Glutamatergic neuron (in vitro differentiated cells): ENCODE data around the gene DYRK1A. TPM values are rescaled to one million over a fixed set of nuclear protein-coding genes. Genes with fewer than 3 reads are reported as not detected.
"Not testable (repeated sequence)": the region's sequence is repeated elsewhere in the genome, so short reads cannot be mapped to it uniquely, and the experiment has no call there.

Experiments
- DNase-seq: peaks from one replicate; pipeline ENCODE4 v3.0.0; 2022
- H3K27ac Mint-ChIP-seq: one replicate; pipeline ENCODE4 v1.8.0; 2020; ENCODE audit warnings: mild to moderate bottlenecking, mixed read lengths, inconsistent platforms; ENCODE audit not compliant: unreplicated experiment
- H3K27me3 Mint-ChIP-seq: one replicate; pipeline ENCODE4 v1.8.0; 2020; ENCODE audit warnings: mild to moderate bottlenecking, moderate library complexity, mixed read lengths, inconsistent platforms; ENCODE audit not compliant: unreplicated experiment
- H3K36me3 Mint-ChIP-seq: one replicate; pipeline ENCODE4 v1.8.0; 2020; ENCODE audit warnings: mild to moderate bottlenecking, mixed read lengths, inconsistent platforms; ENCODE audit not compliant: unreplicated experiment
- H3K4me1 Mint-ChIP-seq: one replicate; pipeline ENCODE4 v1.8.0; 2020; ENCODE audit warnings: mild to moderate bottlenecking, low read depth, mixed read lengths, inconsistent platforms; ENCODE audit not compliant: unreplicated experiment
- H3K4me3 Mint-ChIP-seq: one replicate; pipeline ENCODE4 v1.8.0; 2020; ENCODE audit warnings: mild to moderate bottlenecking, mixed read lengths, inconsistent platforms; ENCODE audit not compliant: unreplicated experiment
- H3K9me3 Mint-ChIP-seq: one replicate; pipeline ENCODE4 v1.8.0; 2020; ENCODE audit warnings: mild to moderate bottlenecking, moderate library complexity, mixed read lengths, inconsistent platforms; ENCODE audit not compliant: unreplicated experiment
- long read RNA-seq: library from polyadenylated mRNA; unstranded; transcript quantifications from one replicate; pipeline ENCODE4 v2.0.0, GENCODE V29; 2020; ENCODE audit not compliant: unreplicated experiment
- total RNA-seq: library from RNA; stranded (reverse); fragmentation: NEBNext Ultra II Directional; extraction: Animal tissue kit (Norgen Biotek cat#: 25700); gene quantifications from one replicate; pipeline ENCODE4 v1.2.1, GENCODE V29; 2021; ENCODE audit not compliant: unreplicated experiment
- TF ChIP-seq, protein P1 (sequence below): fragments of 200-600 bp; sonication (generic); IDR thresholded peaks from one replicate; pipeline ENCODE4 v1.5.0; 2021; ENCODE audit not compliant: partially characterized antibody, unreplicated experiment

The DYRK1A gene
- total RNA-seq, result 70.4 TPM
- long read RNA-seq, partial matches to known transcripts, result 0 of 1 reads
- long read RNA-seq, other reads (novel, unspliced or antisense), result 1 of 1 reads

DNA sequence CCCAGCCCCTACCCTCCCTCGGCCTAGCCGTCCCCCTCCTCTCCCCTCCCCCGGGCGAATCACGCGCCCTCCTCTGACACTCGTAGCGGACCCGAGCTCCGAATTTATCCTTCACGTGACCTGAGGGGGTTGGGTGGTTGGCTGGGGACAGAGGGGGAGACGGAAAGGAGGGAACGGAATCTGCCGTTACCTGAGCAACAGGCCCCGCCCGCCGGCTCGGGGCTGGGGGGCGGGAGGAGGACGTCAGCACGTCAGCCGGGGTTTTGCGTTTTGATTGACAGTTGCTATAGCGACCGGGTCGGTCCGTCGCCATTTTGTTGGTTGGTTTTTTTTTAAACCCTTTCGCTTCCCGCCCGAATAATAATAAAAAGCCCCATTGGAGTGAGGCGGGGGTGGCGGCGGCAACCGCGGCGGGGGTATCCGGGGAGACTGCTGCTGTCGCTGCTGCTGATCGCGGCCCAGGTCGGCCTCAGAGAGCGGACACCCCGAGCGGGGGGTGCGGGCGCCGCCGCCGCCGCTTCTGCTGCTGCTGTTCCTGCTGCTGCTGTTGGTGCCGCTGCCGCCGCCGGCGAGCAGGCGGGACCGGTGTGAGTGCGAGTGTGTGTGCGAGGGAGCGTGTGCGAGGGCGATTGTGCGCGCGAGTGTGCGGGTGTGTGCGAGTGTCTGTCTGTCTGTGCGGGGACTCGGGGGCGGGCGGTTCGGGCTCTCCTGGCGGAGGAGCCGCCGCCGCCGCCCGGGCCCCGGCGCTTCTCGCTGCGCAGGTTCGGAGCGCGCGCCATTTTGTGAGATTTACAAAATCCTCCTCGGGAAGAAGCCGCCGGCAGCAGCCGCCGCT is at the start of gene DYRK1A:
DYRK1A (plus strand) TSS at position 292 of the 835 bp plus-strand sequence. CDS start 53,602 bp downstream, outside the sequence.
- peak; percentile 96 for DNase-seq
- peaks cover 12% of the 10 kb centered on the region for H3K27me3 Mint-ChIP-seq
- peaks cover 28% of the 10 kb centered on the region for H3K4me1 Mint-ChIP-seq
- H3K9me3 Mint-ChIP-seq, result peaks cover 15% of the 10 kb centered on the region
- peak within 1 kb of the TSS; percentile 99 for H3K4me3 Mint-ChIP-seq
- H3K27ac Mint-ChIP-seq, result peak within 1 kb of the TSS; percentile 100
- TF ChIP-seq, protein P1, sequence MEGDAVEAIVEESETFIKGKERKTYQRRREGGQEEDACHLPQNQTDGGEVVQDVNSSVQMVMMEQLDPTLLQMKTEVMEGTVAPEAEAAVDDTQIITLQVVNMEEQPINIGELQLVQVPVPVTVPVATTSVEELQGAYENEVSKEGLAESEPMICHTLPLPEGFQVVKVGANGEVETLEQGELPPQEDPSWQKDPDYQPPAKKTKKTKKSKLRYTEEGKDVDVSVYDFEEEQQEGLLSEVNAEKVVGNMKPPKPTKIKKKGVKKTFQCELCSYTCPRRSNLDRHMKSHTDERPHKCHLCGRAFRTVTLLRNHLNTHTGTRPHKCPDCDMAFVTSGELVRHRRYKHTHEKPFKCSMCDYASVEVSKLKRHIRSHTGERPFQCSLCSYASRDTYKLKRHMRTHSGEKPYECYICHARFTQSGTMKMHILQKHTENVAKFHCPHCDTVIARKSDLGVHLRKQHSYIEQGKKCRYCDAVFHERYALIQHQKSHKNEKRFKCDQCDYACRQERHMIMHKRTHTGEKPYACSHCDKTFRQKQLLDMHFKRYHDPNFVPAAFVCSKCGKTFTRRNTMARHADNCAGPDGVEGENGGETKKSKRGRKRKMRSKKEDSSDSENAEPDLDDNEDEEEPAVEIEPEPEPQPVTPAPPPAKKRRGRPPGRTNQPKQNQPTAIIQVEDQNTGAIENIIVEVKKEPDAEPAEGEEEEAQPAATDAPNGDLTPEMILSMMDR, result no peak
- no peaks in the 10 kb centered on the region for H3K36me3 Mint-ChIP-seq

DNA sequence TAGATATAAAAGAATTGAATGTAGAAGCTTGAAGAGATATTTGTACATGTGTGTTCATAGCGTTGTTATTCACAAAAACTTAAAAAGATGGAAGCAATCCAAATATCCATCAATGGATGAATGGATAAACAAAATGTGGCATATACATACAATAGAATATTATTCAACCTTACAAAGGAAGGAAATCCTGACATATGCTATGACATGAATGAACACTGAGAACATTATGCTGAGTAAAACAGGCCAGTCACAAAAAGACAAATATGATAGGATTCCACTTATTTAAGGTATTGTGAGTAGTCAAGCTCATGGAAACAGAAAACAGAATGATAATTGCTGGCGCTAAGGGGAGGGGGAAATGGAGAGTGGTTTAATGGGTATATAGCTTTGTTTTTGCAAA is 47.0 kb upstream of the DYRK1A start:
- Mint-ChIP-seq H3K4me1 (no peaks in the 10 kb centered on the region), H3K4me3 (no peak overlapping the region), H3K27me3 (no peaks in the 10 kb centered on the region), H3K36me3 (peaks cover 10% of the 10 kb centered on the region), H3K27ac (no peak overlapping the region), H3K9me3 (peaks cover 3% of the 10 kb centered on the region)
- TF ChIP-seq, protein P1, result no peak
- DNase-seq, result no peak

DNA sequence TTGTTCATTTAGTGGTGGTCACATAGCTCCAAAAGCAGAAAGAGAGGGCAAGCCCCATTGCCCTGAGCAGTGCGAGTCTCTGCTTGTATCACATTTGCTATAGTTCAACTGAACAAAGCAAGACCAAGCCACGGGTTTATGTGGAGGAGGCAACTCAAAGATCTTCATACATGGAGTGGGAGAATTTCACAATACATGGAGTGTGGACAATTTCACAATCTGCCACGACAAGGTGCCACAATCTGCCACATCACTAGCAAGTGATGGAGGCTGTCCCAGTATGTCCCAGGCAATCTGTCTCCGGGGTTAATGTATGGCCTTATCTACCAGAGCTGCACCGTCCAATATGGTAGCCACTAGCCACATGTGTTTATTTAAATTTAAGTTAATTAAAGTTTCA is 44.5 kb upstream of the DYRK1A start:
- no peaks in the 10 kb centered on the region for H3K4me1 Mint-ChIP-seq
- no peak overlapping the region for H3K4me3 Mint-ChIP-seq
- TF ChIP-seq, protein P1, result no peak
- no peak for DNase-seq
- no peak overlapping the region for H3K27ac Mint-ChIP-seq
- H3K27me3 Mint-ChIP-seq, result no peaks in the 10 kb centered on the region
- peaks cover 1% of the 10 kb centered on the region for H3K9me3 Mint-ChIP-seq
- peaks cover 10% of the 10 kb centered on the region for H3K36me3 Mint-ChIP-seq

DNA sequence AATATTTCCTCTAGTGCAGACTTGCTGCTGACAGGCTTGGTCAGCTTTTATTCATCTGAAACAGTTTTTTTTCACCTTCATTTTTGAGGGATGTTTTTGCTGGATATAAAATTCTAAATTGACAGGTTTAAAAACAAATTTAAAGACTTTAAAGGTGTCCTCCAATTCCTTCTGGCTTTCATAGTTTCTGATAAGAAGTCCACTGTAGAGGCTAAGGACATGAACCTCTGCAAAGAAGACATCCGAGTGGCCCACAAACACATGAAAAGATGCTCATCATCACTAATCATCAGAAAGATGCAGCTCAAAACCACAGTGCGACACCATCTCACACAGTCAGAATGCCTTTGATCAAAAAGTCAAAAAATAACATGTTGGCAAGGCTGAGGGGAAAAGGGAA is 42.0 kb upstream of the DYRK1A start:
- Mint-ChIP-seq H3K4me1 (no peaks in the 10 kb centered on the region), H3K27ac (no peak overlapping the region), H3K9me3 (no peaks in the 10 kb centered on the region), H3K36me3 (peaks cover 4% of the 10 kb centered on the region), H3K4me3 (no peak overlapping the region), H3K27me3 (no peaks in the 10 kb centered on the region)
- no peak for DNase-seq
- TF ChIP-seq, protein P1, result no peak

DNA sequence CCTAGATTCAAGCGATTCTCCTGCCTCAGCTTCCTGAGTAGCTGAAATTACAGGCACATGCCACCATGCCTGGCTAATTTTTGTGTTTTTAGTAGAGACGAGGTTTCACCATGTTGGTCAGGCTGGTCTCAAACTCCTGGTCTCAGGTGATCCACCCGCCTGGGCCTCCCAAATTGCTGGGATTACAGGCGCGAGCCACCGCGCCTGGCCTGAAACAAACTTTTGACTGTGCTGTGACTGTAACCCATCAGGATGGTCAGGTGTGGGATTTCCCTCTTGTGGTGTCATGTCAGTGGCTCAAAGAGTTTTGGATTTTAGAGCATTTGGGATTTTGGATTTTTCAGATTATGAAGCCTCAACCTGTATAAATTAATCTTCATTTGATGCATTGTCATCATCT is 38.4 kb upstream of the DYRK1A start:
- H3K36me3 Mint-ChIP-seq, H3K27me3 Mint-ChIP-seq, H3K27ac Mint-ChIP-seq, H3K4me1 Mint-ChIP-seq, H3K4me3 Mint-ChIP-seq, DNase-seq, H3K9me3 Mint-ChIP-seq: not testable (repeated sequence)
